Neural crest cell (in vitro differentiated cells): ENCODE measurements around the gene MFSD8. TPM values are rescaled to one million over a fixed set of nuclear protein-coding genes. Genes with fewer than 3 reads are reported as not detected.

Experiments used
- DNase-seq: peaks from one replicate; pipeline ENCODE4 v3.0.0; 2021; ENCODE audit warnings: low read depth, mixed read lengths, low spot score
- H3K27ac Mint-ChIP-seq: one replicate; pipeline ENCODE4 v1.8.0; 2021; ENCODE audit warnings: mild to moderate bottlenecking, mixed read lengths; ENCODE audit not compliant: unreplicated experiment
- H3K27me3 Mint-ChIP-seq: 2 replicates; pipeline ENCODE4 v1.8.0; 2021; ENCODE audit warnings: low read depth, mild to moderate bottlenecking, mixed read lengths
- H3K36me3 Mint-ChIP-seq: 2 replicates; pipeline ENCODE4 v1.8.0; 2021; ENCODE audit warnings: low read depth, mild to moderate bottlenecking, mixed read lengths
- H3K4me1 Mint-ChIP-seq: 2 replicates; pipeline ENCODE4 v1.8.0; 2021; ENCODE audit warnings: mixed read lengths
- H3K4me3 Mint-ChIP-seq: one replicate; pipeline ENCODE4 v1.8.0; 2021; ENCODE audit warnings: mild to moderate bottlenecking, mixed read lengths
- H3K9me3 Mint-ChIP-seq: 2 replicates; pipeline ENCODE4 v1.8.0; 2021; ENCODE audit warnings: mixed read lengths
- CTCF ChIP-seq: fragments of 200-600 bp; sonication (generic); conservative IDR thresholded peaks from 2 replicates; pipeline ENCODE4 v1.5.0; 2021; ENCODE audit warnings: antibody characterized with exemption, mild to moderate bottlenecking
- total RNA-seq: library from RNA; stranded (reverse); gene quantifications from 2 replicates; pipeline ENCODE4 v1.2.1, GENCODE V29; 2021

MFSD8 gene
- total RNA-seq, 1 donor from 2014 or later = 17.8 TPM

GRCh38 chr4:127875791-127876190 lies 89.2 kb downstream of the MFSD8 start:
- no peaks in the 10 kb centered on the region for H3K27me3 Mint-ChIP-seq

GRCh38 chr4:127870688-127871087 lies 94.3 kb downstream of the MFSD8 start:
- peaks cover 12% of the 10 kb centered on the region for H3K4me1 Mint-ChIP-seq
- H3K9me3 Mint-ChIP-seq = peaks cover 14% of the 10 kb centered on the region
- H3K27ac Mint-ChIP-seq = no peak overlapping the region
- no peak for DNase-seq
- H3K4me3 Mint-ChIP-seq = no peak overlapping the region
- no peaks in the 10 kb centered on the region for H3K27me3 Mint-ChIP-seq
- no peak for TF ChIP-seq CTCF
- H3K36me3 Mint-ChIP-seq = peaks cover 17% of the 10 kb centered on the region

More at GRCh38 chr4:127875791-127876190, 89.2 kb downstream of the MFSD8 start:
- Mint-ChIP-seq H3K4me3 (no peak overlapping the region), H3K36me3 (peaks cover 14% of the 10 kb centered on the region), H3K27ac (no peak overlapping the region), H3K4me1 (peaks cover 16% of the 10 kb centered on the region), H3K9me3 (peaks cover 2% of the 10 kb centered on the region)
- TF ChIP-seq CTCF = no peak
- no peak for DNase-seq

- TF ChIP-seq CTCF = no peak
- Mint-ChIP-seq H3K4me3 (no peak overlapping the region), H3K9me3 (peaks cover 14% of the 10 kb centered on the region), H3K36me3 (peaks cover 15% of the 10 kb centered on the region), H3K27me3 (no peaks in the 10 kb centered on the region), H3K27ac (no peak overlapping the region), H3K4me1 (peaks cover 12% of the 10 kb centered on the region)
- no peak for DNase-seq
Observed at GRCh38 chr4:127870281-127870680, 94.7 kb downstream of the MFSD8 start.

DNA sequence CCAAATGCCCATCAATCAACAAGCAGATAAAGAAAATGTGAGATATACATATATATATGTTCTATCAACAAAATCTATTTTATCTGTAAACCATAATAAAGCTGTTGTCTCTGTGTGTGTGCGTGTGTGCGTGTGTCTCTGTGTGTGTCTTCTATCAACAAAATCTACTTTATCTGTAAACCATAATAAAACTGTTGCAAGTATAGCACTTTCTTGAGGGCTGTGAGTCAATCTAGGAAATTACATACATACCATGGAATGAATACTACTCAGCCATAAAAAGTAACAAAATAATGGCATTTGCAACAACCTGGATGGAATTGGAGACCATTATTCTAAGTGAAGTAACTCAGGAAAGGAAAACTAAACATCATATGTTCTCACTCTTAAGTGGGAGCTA lies 96.8 kb downstream of the MFSD8 start:
- DNase-seq = no peak
- Mint-ChIP-seq H3K9me3 (peaks cover 14% of the 10 kb centered on the region), H3K27ac (no peak overlapping the region), H3K4me3 (no peak overlapping the region), H3K4me1 (peaks cover 12% of the 10 kb centered on the region), H3K36me3 (peaks cover 13% of the 10 kb centered on the region), H3K27me3 (no peaks in the 10 kb centered on the region)
- TF ChIP-seq CTCF = no peak

Other genes with a start within 250 kb of the MFSD8 start
- gene SLC25A31, start 234.8 kb downstream of the MFSD8 start, total RNA-seq = not detected in 2 replicates
- gene HSPA4L, start 182.9 kb downstream of the MFSD8 start, total RNA-seq = 7.7 and 8.2 TPM in 2 replicates
- 49.6 and 54.4 TPM in 2 replicates for gene PLK4, start 84.3 kb downstream of the MFSD8 start, total RNA-seq
- 10.3 and 10.5 TPM in 2 replicates for gene ABHD18, start 233 bp upstream of the MFSD8 start, total RNA-seq
- 15.6 and 16.9 TPM in 2 replicates for gene LARP1B, start 96.1 kb upstream of the MFSD8 start, total RNA-seq